Bronchial epithelial cell (primary cell): ENCODE measurements around the gene DUSP23. TPM values are rescaled to one million over a fixed set of nuclear protein-coding genes. Genes with fewer than 3 reads are reported as not detected.

Experiments
- DNase-seq: peaks from one replicate; pipeline ENCODE4 v3.0.0-alpha.2; 2010; ENCODE audit warnings: low read depth
- FAIRE-seq: peaks from 2 replicates; lab custom pipeline; 2011; peaks lifted over from hg19 to GRCh38; lab: Jason Lieb, UNC
- H3K27me3 ChIP-seq: 2 replicates; pipeline ENCODE4 v1.5.1; 2011; ENCODE audit warnings: low read length; ENCODE audit not compliant: control insufficient read depth, insufficient read depth
- H3K36me3 ChIP-seq: 2 replicates; pipeline ENCODE4 v1.5.1; 2011; ENCODE audit warnings: low read length; ENCODE audit not compliant: control insufficient read depth, insufficient read depth
- H3K4me3 ChIP-seq: 2 replicates; pipeline ENCODE4 v1.5.1; 2011; ENCODE audit warnings: mild to moderate bottlenecking, low read depth, low read length, control low read depth
- total RNA-seq: library from RNA; depleted of rRNA; stranded (reverse); fragments of >200 nt; gene quantifications from 2 replicates; pipeline ENCODE4 v1.2.1, GENCODE V29; 2014
- TF ChIP-seq, protein P1 (sequence below): IDR thresholded peaks from 2 replicates; pipeline ENCODE4 v1.5.1; 2011; ENCODE audit warnings: mild to moderate bottlenecking, moderate library complexity, low read length, control low read depth, inconsistent platforms; ENCODE audit not compliant: insufficient read depth, severe bottlenecking

DUSP23 gene
- total RNA-seq, 1 donor from 2014 or later = 72.7 TPM

DNA sequence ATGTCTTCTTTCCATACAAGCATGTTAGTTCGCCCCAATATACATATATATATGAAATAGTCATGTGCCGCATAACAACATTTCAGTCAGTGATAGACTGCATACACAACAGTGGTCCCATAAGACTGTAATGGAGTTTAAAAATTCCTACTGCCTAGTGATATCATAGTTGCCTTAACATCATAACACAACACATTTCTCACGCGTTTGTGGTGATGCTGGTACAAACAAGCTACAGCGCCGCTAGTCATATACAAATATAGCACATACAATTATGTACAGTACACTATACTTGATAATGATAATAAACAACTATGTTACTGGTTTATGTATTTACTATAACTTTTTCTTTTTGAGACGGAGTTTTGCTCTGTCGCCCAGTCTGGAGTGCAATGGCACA is 35.2 kb downstream of the DUSP23 start:
- Histone ChIP-seq H3K4me3 (no peak overlapping the region), H3K36me3 (no peaks in the 10 kb centered on the region), H3K27me3 (no peaks in the 10 kb centered on the region)
- TF ChIP-seq, protein P1, sequence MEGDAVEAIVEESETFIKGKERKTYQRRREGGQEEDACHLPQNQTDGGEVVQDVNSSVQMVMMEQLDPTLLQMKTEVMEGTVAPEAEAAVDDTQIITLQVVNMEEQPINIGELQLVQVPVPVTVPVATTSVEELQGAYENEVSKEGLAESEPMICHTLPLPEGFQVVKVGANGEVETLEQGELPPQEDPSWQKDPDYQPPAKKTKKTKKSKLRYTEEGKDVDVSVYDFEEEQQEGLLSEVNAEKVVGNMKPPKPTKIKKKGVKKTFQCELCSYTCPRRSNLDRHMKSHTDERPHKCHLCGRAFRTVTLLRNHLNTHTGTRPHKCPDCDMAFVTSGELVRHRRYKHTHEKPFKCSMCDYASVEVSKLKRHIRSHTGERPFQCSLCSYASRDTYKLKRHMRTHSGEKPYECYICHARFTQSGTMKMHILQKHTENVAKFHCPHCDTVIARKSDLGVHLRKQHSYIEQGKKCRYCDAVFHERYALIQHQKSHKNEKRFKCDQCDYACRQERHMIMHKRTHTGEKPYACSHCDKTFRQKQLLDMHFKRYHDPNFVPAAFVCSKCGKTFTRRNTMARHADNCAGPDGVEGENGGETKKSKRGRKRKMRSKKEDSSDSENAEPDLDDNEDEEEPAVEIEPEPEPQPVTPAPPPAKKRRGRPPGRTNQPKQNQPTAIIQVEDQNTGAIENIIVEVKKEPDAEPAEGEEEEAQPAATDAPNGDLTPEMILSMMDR = no peak
- no peak for DNase-seq
- no peak for FAIRE-seq

DNA sequence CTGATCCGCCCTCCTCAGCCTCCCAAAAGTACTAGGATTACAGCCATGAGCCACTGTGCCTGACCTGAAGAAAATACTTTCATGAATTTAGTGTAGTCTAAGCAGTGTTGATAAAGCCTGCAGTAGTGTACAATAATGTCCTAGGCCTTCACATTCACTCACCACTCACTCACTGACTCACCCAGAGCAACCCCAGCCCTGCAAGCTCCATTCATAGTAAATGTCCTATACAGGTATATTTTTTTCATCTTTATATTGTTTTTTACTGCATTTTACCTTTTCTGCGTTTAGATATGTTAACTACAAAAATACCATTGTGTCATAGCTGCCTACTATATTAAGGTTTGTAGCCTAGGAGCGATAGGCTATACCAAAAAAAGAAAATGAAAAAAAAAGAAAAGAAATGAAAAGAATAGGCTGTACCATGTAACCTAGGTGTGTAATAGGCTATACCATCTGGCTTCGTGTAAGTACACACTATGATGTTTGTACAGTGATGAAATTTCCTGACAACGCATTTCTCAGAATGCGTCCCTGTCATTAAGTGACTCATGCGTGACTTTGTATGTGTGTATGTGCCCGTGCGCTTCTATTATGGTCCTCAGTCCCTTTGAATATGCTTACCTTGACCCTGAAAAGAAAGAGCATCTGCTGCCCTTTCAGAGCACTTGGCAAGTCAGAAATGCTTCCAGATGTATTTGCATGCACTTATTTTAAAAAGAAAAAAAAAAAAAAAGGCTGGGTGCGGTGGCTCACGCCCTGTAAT is 36.7 kb downstream of the DUSP23 start:
- TF ChIP-seq, protein P1 = no peak
- H3K27me3 ChIP-seq = peaks cover 3% of the 10 kb centered on the region
- peak; percentile 96 for DNase-seq
- FAIRE-seq = no peak
- H3K4me3 ChIP-seq = no peak overlapping the region
- H3K36me3 ChIP-seq = no peaks in the 10 kb centered on the region

DNA sequence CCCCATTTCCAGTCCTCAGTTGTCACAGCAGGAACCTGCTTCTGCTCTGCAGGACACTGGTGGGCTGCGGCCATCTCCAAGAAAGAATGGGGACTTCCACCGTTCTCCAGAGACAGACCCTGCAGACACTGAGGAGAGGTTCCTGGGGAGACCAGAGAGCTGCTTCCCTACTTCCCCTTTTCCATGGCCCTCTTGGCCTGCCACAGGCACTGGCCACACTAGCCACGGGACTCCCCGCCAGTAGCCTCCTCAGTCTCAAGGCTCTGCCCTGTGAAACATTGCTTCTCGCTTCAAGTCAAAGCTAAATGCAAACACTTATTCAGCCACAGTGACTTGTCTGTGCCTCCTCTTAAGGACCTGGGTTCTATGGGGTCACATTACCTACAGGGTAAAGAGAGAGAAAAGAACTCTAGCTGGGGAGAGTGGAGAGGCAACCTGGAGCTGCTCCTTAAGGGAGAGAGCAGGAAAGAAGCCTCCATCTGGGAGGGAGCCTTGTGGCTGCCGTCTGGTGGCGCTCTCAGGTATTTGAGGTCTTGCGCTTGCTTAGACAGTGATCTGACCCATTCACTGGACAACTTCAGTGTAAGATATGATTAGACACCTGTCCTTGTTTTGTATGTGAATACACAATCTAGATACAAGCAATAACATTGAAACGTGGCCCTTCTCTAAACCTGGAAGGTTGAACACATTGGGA is 40.6 kb downstream of the DUSP23 start:
- Histone ChIP-seq H3K27me3 (peaks cover 6% of the 10 kb centered on the region), H3K4me3 (no peak overlapping the region), H3K36me3 (no peaks in the 10 kb centered on the region)
- no peak for DNase-seq
- TF ChIP-seq, protein P1 = no peak
- no peak for FAIRE-seq

DNA sequence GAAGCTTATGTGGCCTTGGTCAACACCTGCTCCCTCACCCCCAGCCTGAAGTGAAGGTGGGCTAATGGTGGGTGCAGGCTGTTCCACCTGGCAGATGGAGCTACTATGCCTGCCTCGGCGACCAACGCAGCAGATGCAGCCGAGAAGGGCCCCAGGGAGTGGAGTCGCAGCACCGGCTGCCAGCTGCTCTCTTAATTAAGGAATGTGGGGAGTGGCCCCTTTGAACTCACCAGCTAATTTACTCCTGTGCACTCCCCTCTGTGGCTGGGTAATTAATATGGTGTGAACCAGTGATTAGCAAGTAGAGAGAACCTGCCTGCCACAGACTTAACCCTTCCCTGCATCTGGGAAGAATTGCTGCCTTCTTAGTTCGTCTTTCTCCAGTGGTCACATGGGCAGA is 42.6 kb downstream of the DUSP23 start:
- FAIRE-seq = no peak
- H3K27me3 ChIP-seq = peaks cover 6% of the 10 kb centered on the region
- no peaks in the 10 kb centered on the region for H3K36me3 ChIP-seq
- DNase-seq = no peak
- H3K4me3 ChIP-seq = no peak overlapping the region
- TF ChIP-seq, protein P1 = no peak

DNA sequence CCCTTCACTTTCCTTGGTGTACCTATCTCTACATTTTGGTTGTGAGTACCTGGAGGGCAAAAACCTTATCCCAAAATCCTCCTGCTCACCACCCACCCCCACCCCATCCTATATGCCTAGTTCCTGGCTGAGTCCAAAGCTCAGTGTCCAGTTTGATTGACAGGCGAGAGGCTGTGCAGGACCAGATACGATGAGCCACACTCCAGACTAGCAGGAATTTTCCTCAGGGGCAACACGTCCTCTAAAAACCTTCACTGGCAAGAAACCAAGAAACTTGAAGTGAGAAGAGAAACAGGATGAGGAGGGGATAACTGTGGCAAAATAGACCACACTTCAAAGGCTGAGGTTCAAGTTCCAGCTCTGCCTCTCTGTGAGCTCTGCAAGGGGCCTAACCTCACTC is 44.8 kb downstream of the DUSP23 start:
- peaks cover 6% of the 10 kb centered on the region for H3K27me3 ChIP-seq
- DNase-seq (no peak), FAIRE-seq (no peak)
- TF ChIP-seq, protein P1 = no peak
- no peaks in the 10 kb centered on the region for H3K36me3 ChIP-seq
- H3K4me3 ChIP-seq = no peak overlapping the region
